MCF 10A (cell line): Measurements from ENCODE around the gene RAVER2. TPM values are rescaled to one million over a fixed set of nuclear protein-coding genes. Genes with fewer than 3 reads are reported as not detected.

ENCODE experiments used
- BruUV-seq: library from RNA; stranded (reverse); fragments of 400-500 nt; replicated peaks from 2 replicates; lab custom pipeline; 2021; lab: Mats Ljungman, UMichigan
- CTCF ChIA-PET: fragments of 300-600 bp; sonication (Branson Sonifier 250); formaldehyde crosslinking; extraction: SDS; loops from one replicate; lab custom pipeline; 2021; ENCODE audit warnings: antibody characterized with exemption, inconsistent platforms; lab: Yijun Ruan, JAX
- POLR2A ChIA-PET: fragments of 300-600, 350-650 bp; sonication (Branson Sonifier 250); formaldehyde crosslinking; extraction: SDS; loops from one replicate; lab custom pipeline; 2020; ENCODE audit warnings: antibody characterized with exemption, inconsistent platforms; lab: Yijun Ruan, JAX
- DNase-seq: peaks from one replicate; pipeline ENCODE4 v3.0.0-alpha.2; 2018; ENCODE audit not compliant: unreplicated experiment
- H3K27ac Mint-ChIP-seq: one replicate; pipeline ENCODE4 v1.8.0; 2022; ENCODE audit warnings: mild to moderate bottlenecking, low read depth, mixed read lengths; ENCODE audit not compliant: unreplicated experiment
- H3K27me3 Mint-ChIP-seq: one replicate; pipeline ENCODE4 v1.8.0; 2022; ENCODE audit warnings: mixed read lengths; ENCODE audit not compliant: insufficient read depth, unreplicated experiment
- H3K36me3 Mint-ChIP-seq: one replicate; pipeline ENCODE4 v1.8.0; 2022; ENCODE audit warnings: mild to moderate bottlenecking, moderate library complexity, mixed read lengths; ENCODE audit not compliant: insufficient read depth, unreplicated experiment
- H3K4me1 Mint-ChIP-seq: one replicate; pipeline ENCODE4 v1.8.0; 2022; ENCODE audit warnings: mixed read lengths; ENCODE audit not compliant: insufficient read depth, unreplicated experiment
- H3K4me3 Mint-ChIP-seq: one replicate; pipeline ENCODE4 v1.8.0; 2022; ENCODE audit warnings: mild to moderate bottlenecking, moderate library complexity, mixed read lengths; ENCODE audit not compliant: unreplicated experiment
- H3K9me3 Mint-ChIP-seq: one replicate; pipeline ENCODE4 v1.8.0; 2022; ENCODE audit warnings: mixed read lengths; ENCODE audit not compliant: unreplicated experiment
- intact Hi-C: fragments of 100-400 bp; cut with micrococcal nuclease; formaldehyde crosslinking; loops from 2 replicates; pipeline ENCODE4 v1.14.1; 2022
- total RNA-seq: library from RNA; stranded (reverse); gene quantifications from 2 replicates; pipeline ENCODE4 v1.2.3, GENCODE V29; 2022
- TF ChIP-seq, protein P1 (sequence below): fragments of 200-600 bp; IDR thresholded peaks from one replicate; pipeline ENCODE4 v1.8.0; 2022; ENCODE audit warnings: antibody characterized with exemption, mild to moderate bottlenecking; ENCODE audit not compliant: unreplicated experiment

The RAVER2 gene
- total RNA-seq, 1 experiment from 2014 or later: 5.9 TPM

DNA sequence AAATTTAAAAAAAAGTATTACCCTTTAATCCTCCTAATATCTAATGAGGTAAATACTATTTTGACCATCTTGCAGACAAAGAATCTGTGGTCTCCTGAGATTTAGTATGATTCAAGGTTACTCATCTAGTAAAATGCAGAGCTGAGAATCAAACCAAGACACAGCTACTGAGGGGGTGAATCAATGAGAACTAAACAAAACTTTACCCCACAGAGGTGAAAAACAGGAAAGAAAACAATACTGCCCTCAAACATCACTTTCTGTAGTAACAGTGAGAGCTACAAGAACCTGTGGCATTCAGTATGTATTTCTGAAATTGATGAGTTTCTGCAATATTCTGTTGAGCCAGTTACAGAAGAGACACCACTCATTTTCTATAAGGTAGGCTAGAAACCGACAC is 136.4 kb downstream of the RAVER2 start:
- no peaks in the 10 kb centered on the region for H3K27me3 Mint-ChIP-seq
- no peaks in the 10 kb centered on the region for H3K4me1 Mint-ChIP-seq
- H3K27ac Mint-ChIP-seq: no peak overlapping the region
- BruUV-seq: no TSS peak
- no peak for DNase-seq
- no peaks in the 10 kb centered on the region for H3K9me3 Mint-ChIP-seq
- TF ChIP-seq, protein P1, sequence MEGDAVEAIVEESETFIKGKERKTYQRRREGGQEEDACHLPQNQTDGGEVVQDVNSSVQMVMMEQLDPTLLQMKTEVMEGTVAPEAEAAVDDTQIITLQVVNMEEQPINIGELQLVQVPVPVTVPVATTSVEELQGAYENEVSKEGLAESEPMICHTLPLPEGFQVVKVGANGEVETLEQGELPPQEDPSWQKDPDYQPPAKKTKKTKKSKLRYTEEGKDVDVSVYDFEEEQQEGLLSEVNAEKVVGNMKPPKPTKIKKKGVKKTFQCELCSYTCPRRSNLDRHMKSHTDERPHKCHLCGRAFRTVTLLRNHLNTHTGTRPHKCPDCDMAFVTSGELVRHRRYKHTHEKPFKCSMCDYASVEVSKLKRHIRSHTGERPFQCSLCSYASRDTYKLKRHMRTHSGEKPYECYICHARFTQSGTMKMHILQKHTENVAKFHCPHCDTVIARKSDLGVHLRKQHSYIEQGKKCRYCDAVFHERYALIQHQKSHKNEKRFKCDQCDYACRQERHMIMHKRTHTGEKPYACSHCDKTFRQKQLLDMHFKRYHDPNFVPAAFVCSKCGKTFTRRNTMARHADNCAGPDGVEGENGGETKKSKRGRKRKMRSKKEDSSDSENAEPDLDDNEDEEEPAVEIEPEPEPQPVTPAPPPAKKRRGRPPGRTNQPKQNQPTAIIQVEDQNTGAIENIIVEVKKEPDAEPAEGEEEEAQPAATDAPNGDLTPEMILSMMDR: no peak
- intact Hi-C loops: no loop called here
- POLR2A ChIA-PET: no interaction called here
- peaks cover 32% of the 10 kb centered on the region for H3K36me3 Mint-ChIP-seq
- CTCF ChIA-PET: interaction anchor here (0.6 kb wide), 1 partner anchor 246 kb away, joined by 4 read pairs; no protein-coding TSS in a partner anchor
- H3K4me3 Mint-ChIP-seq: no peak overlapping the region

Other genes with a start within 250 kb of the RAVER2 start
- gene JAK1, start 221.5 kb downstream of the RAVER2 start, total RNA-seq: 73.1 and 80.0 TPM in 2 replicates